ENCODE measurements around the gene TSHZ2. TPM values are rescaled to one million over a fixed set of nuclear protein-coding genes. Genes with fewer than 3 reads are reported as not detected.

Gene TSHZ2
- total RNA-seq, 1 experiment from 2014 or later, result 0.05 TPM

- no peak for DNase-seq (ENCODE audit: low spot score)
Observed at GRCh38 chr20:53376021-53376420, 403.9 kb downstream of the TSHZ2 start.

- no peak for DNase-seq (ENCODE audit: low spot score)
Observed at GRCh38 chr20:53379014-53379832, 407.1 kb downstream of the TSHZ2 start.

- DNase-seq (ENCODE audit: low spot score), result no peak
Observed at GRCh38 chr20:53379833-53380120, 407.6 kb downstream of the TSHZ2 start.

GRCh38 chr20:53381568-53382262 is 409.6 kb downstream of the TSHZ2 start:
- no peak for DNase-seq (ENCODE audit: low spot score)

GRCh38 chr20:53382263-53382844 is 410.2 kb downstream of the TSHZ2 start:
- no peak for DNase-seq (ENCODE audit: low spot score)

GRCh38 chr20:53383916-53384315 is 411.8 kb downstream of the TSHZ2 start:
- no peak for DNase-seq (ENCODE audit: low spot score)

GRCh38 chr20:53384392-53384791 is 412.2 kb downstream of the TSHZ2 start:
- DNase-seq (ENCODE audit: low spot score), result no peak

GRCh38 chr20:53385941-53386767 is 414.0 kb downstream of the TSHZ2 start:
- no peak for DNase-seq (ENCODE audit: low spot score)

GRCh38 chr20:53387983-53388675 is 416.0 kb downstream of the TSHZ2 start:
- DNase-seq (ENCODE audit: low spot score), result no peak

GRCh38 chr20:53389516-53390300 is 417.6 kb downstream of the TSHZ2 start:
- DNase-seq (ENCODE audit: low spot score), result no peak

- no peak for DNase-seq (ENCODE audit: low spot score)
Observed at GRCh38 chr20:53390770-53391169, 418.6 kb downstream of the TSHZ2 start.

- DNase-seq (ENCODE audit: low spot score), result no peak
Observed at GRCh38 chr20:53394433-53394832, 422.3 kb downstream of the TSHZ2 start.

GRCh38 chr20:53395188-53395923 is 423.2 kb downstream of the TSHZ2 start:
- no peak for DNase-seq (ENCODE audit: low spot score)

- no peak for DNase-seq (ENCODE audit: low spot score)
Observed at GRCh38 chr20:53399083-53399482, 426.9 kb downstream of the TSHZ2 start.

- no peak for DNase-seq (ENCODE audit: low spot score)
Observed at GRCh38 chr20:53399592-53400335, 427.6 kb downstream of the TSHZ2 start.

GRCh38 chr20:53402233-53403005 is 430.3 kb downstream of the TSHZ2 start:
- no peak for DNase-seq (ENCODE audit: low spot score)

GRCh38 chr20:53403029-53403428 is 430.9 kb downstream of the TSHZ2 start:
- DNase-seq (ENCODE audit: low spot score), result no peak

GRCh38 chr20:53405139-53405538 is 433.0 kb downstream of the TSHZ2 start:
- no peak for DNase-seq (ENCODE audit: low spot score)

Data from HT-29 (cell line).